UCSD-AML1 (cell line): ENCODE data around the gene NADSYN1.

Experiments used
- DNase-seq: peaks from one replicate; lab custom pipeline; 2025; ENCODE audit not compliant: unreplicated experiment; lab: John Stamatoyannopoulos, UW

NADSYN1 gene

DNA sequence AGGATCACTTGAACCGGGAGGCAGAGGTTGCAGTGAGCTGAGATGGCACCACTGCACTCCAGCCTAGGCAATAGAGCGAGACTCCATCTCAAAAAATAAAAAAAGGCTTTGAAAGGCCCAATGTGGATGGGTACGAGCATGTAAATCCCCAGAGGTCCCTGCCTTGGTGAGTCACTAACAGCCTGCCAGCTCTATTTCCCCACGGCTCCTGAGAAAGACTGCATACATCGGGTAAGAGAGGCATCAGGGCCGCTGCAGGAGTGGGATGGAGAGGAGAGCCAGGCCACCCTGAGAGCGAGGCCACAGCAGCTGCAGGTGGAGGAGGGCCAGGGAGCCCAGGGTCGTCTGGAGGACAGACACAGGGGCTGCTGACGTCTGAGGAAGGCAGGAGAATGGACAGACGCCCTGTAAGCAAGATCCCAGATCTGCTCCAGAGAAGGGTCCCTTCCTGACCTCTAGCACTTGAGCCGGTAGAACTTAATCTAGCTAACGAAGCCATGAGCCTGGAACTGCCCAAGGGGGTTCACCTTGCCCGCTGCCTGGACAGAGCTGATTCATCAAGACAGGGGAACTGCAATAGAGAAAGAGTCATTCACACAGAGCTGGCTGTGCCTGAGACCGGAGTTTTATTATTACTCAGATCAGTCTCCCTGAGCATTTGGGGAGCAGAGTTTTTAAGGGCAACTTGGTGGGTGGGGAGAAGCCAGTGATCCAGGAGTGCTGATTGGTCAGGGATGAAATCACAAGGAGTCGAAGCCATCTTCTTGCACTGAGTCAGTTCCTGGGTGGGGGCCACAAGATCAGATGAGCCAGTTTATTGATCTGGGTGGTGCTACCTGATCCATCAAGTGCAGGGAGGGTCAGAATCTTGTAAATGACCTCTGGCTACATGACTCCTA, 90.1 kb downstream of the NADSYN1 start:
- no peak for DNase-seq

DNA sequence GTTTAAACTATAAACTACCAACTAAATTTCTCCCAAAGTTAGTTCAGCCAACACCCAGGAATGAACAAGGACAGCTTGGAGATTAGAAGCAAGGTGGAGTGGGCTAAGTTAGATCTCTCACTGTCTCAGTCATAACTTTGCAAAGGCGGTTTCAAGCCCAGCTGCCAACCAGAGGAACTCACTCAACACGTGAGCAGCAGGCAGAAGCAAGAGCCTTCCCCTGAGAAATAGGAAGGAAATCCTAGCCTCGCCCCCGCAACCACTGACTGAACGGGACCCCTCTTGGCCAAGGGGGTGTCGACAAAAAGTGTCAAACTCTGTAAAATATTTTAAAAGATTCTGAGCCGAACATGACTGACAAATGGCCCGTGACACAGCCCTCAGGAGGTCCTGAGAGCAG, 90.9 kb downstream of the NADSYN1 start:
- peak; percentile 17 for DNase-seq

DNA sequence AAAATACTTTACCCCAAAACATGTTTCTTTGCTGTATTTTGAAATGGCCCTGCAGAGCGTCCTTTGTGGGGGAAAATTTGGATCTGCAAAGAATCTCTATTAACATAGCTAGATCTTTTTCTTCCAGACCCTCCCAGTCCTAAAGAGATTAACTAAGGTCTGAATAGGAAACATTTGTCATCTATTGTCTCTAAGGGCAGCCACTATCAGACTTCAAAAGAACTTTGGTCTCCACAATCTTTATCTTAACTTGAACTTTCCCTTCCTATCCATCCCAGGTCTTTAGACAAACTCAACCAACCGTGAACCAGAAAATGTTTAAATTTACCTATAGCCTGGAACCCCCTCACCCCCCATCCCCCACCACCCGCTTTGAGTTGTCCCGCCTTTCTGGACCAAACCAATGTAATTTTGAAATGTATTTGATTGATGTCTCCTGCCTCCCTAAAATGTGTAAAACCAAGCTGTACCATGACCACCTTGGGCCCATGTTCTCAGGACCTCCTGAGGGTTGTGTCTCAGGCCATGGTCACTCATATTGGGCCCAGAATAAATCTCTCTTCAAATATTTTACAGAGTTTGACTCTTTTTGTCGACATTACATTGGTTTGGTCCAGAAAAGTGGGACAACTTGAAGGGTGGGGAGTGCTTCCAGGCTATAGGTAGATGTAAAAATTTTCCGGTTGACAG, 91.7 kb downstream of the NADSYN1 start:
- no peak for DNase-seq

DNA sequence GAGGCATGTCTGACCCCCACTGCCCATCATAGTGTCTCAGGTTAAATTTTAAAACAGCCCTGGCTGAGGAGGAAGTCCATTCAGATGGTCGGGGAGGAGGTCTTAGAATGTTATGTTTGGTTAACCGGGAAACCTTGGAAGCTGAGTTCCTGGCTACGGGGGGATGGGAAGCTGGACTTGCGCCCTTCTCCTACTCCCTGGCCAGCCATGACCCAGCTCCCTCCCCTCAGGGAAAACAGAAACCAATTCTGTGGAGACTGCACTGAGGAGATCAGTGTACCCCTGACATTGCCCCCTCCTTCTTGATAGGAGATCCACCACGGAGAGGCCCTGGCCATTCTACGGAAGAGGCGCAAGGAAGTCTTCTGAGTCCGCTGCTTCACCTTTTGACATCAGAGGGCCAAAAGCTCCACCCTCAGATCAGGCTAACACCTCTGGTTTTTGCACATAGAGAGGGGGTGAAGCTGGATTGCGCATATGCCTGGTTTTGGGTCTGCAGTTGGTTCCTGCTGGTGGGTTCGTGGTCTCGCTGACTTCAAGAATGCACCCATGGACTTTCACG, 92.5 kb downstream of the NADSYN1 start:
- DNase-seq: no peak

DNA sequence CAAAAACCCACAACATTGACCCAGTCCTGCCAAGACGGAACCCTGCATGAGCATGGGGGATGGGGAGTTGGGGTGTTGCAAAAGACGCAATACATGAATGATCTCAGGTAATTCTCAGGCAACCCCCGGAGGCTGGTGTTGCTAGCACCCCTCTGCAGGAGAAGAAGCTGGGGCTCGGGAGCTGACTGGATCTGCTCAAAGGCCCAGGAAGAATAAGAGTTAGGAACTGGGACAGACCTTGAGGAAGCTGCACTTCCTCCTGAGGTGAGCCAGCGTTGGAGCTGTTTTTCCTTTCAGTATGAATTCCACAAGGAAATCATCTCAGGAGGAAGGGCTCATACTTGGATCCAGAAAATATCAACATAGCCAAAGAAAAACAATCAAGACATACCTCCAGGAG, 95.1 kb downstream of the NADSYN1 start, which contains the start of gene KRTAP5-9:
TSS of gene KRTAP5-9 (plus strand) at position 301 of the 400 bp plus-strand sequence. CDS start 238 bp downstream, outside the sequence.
- no peak for DNase-seq

DNA sequence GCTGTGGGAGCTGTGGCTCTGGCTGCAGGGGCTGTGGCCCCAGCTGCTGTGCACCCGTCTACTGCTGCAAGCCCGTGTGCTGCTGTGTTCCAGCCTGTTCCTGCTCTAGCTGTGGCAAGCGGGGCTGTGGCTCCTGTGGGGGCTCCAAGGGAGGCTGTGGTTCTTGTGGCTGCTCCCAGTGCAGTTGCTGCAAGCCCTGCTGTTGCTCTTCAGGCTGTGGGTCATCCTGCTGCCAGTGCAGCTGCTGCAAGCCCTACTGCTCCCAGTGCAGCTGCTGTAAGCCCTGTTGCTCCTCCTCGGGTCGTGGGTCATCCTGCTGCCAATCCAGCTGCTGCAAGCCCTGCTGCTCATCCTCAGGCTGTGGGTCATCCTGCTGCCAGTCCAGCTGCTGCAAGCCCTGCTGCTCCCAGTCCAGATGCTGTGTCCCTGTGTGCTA, 95.7 kb downstream of the NADSYN1 start:
- DNase-seq: no peak
